Memory B cell (primary cell): ENCODE results near the gene FHDC1.

ENCODE experiments used
- ATAC-seq: fragments of 150-1000 bp; cut with Tn5 transposase; 2 replicates; pipeline ENCODE4 v1.10.0; 2021; ENCODE audit warnings: low read depth, mild to moderate bottlenecking, moderate library complexity
- DNase-seq, 2 donors: peaks; one replicate each; pipeline ENCODE4 v3.0.0; 2022; ENCODE audit warnings: low spot score in 2 of 2
- H3K27ac Mint-ChIP-seq: one replicate; pipeline ENCODE4 v1.8.0; 2022; ENCODE audit warnings: mild to moderate bottlenecking, moderate library complexity, mixed read lengths
- H3K27me3 Mint-ChIP-seq: one replicate; pipeline ENCODE4 v1.8.0; 2022; ENCODE audit warnings: mixed read lengths
- H3K36me3 Mint-ChIP-seq: one replicate; pipeline ENCODE4 v1.8.0; 2022; ENCODE audit warnings: mild to moderate bottlenecking, mixed read lengths
- H3K4me1 Mint-ChIP-seq: one replicate; pipeline ENCODE4 v1.8.0; 2022; ENCODE audit warnings: mixed read lengths
- H3K4me3 Mint-ChIP-seq: one replicate; pipeline ENCODE4 v1.8.0; 2022; ENCODE audit warnings: mild to moderate bottlenecking, moderate library complexity, mixed read lengths
- H3K9me3 Mint-ChIP-seq: one replicate; pipeline ENCODE4 v1.8.0; 2022; ENCODE audit warnings: mixed read lengths

Gene FHDC1

GRCh38 chr4:152991398-152991797 lies 55.3 kb downstream of the FHDC1 start:
- Mint-ChIP-seq H3K27ac (no peak overlapping the region), H3K9me3 (no peaks in the 10 kb centered on the region), H3K4me1 (peaks cover 8% of the 10 kb centered on the region), H3K36me3 (no peaks in the 10 kb centered on the region), H3K4me3 (no peak overlapping the region), H3K27me3 (peaks cover 6% of the 10 kb centered on the region)
- ATAC-seq (no peak), DNase-seq (no peak)

GRCh38 chr4:152992027-152992426 lies 55.9 kb downstream of the FHDC1 start:
- peaks cover 6% of the 10 kb centered on the region for H3K27me3 Mint-ChIP-seq
- H3K9me3 Mint-ChIP-seq, result no peaks in the 10 kb centered on the region
- H3K4me3 Mint-ChIP-seq, result no peak overlapping the region
- no peak overlapping the region for H3K27ac Mint-ChIP-seq
- peaks cover 8% of the 10 kb centered on the region for H3K4me1 Mint-ChIP-seq
- no peak for ATAC-seq
- no peak for DNase-seq
- no peaks in the 10 kb centered on the region for H3K36me3 Mint-ChIP-seq

- Mint-ChIP-seq H3K9me3 (no peaks in the 10 kb centered on the region), H3K4me3 (no peak overlapping the region), H3K36me3 (no peaks in the 10 kb centered on the region), H3K27ac (no peak overlapping the region), H3K4me1 (peaks cover 8% of the 10 kb centered on the region), H3K27me3 (peaks cover 6% of the 10 kb centered on the region)
- ATAC-seq (no peak), DNase-seq (no peak)
Measured at GRCh38 chr4:152992466-152992865, 56.3 kb downstream of the FHDC1 start.

GRCh38 chr4:152994038-152994437 lies 57.9 kb downstream of the FHDC1 start:
- Mint-ChIP-seq H3K27ac (no peak overlapping the region), H3K36me3 (no peaks in the 10 kb centered on the region), H3K9me3 (no peaks in the 10 kb centered on the region), H3K27me3 (peaks cover 12% of the 10 kb centered on the region), H3K4me1 (peaks cover 10% of the 10 kb centered on the region), H3K4me3 (no peak overlapping the region)
- DNase-seq (no peak), ATAC-seq (no peak)

DNA sequence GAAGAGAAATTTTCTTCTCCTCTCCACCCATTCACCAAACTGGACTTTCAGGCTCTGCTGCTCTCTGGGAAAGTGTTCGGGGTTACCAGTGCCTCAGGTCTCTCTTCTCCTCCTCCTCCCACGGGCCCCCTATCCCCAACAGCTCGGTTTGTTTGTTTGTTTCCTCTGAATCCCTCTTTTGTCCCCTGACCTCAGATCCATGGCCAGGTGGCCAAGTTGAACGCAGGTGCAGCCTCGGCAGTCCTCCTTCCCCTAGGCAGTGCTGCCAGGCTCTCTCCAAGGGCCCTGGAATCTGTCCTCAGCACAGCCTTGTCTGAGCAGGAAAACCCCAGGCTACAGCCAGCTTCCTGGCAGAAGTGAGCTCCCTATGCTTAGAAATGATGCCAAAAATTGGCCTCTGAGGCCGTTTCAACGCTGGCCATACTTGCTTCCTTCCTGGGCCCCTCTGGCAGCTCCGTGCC lies 60.0 kb downstream of the FHDC1 start:
- H3K27ac Mint-ChIP-seq, result no peak overlapping the region
- no peaks in the 10 kb centered on the region for H3K36me3 Mint-ChIP-seq
- peaks cover 10% of the 10 kb centered on the region for H3K4me1 Mint-ChIP-seq
- DNase-seq (no peak), ATAC-seq (no peak)
- H3K9me3 Mint-ChIP-seq, result no peaks in the 10 kb centered on the region
- peaks cover 14% of the 10 kb centered on the region for H3K27me3 Mint-ChIP-seq
- no peak overlapping the region for H3K4me3 Mint-ChIP-seq

DNA sequence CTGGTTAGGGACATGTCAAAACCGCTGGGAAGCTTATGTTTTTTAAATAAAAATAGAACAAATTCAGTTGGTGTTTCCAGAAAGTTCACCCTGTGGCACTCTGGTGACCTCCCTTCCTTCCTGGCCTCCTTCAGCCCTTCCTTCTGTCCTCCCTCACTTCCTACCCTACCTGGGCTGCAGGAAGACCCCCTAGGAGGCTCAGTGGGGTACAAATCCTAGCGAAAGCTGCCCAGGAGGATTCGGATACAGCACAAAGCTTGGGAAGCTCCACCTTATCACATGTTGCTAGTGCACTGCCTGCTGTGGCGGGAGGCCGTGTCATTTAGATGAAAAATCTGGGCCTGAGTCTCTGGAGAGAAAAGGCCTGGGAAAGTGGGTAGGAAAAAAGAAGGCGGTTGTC lies 60.5 kb downstream of the FHDC1 start:
- no peak for ATAC-seq
- no peak for DNase-seq
- Mint-ChIP-seq H3K9me3 (no peaks in the 10 kb centered on the region), H3K4me1 (peaks cover 10% of the 10 kb centered on the region), H3K4me3 (no peak overlapping the region), H3K36me3 (no peaks in the 10 kb centered on the region), H3K27ac (no peak overlapping the region), H3K27me3 (peaks cover 14% of the 10 kb centered on the region)

DNA sequence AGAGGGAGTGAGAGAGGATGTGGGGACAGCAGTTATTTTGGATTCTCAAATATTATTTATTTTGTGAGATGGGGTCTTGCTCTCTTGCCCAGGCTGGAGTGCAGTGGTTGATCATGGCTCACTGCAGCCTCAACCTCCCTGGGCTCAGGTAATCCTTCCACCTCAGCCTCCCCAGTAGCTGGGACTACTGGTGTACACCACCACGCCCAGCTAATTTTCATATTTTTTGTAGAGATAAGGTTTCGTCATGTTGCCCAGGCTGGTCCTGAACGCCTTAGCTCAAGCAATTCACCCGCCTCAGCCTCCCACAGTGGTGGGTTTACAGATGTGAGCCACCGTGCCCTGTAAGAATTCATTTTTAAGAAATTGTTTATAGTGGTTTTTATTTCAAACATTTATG lies 61.2 kb downstream of the FHDC1 start:
- Mint-ChIP-seq H3K9me3 (no peaks in the 10 kb centered on the region), H3K27ac (no peak overlapping the region), H3K36me3 (no peaks in the 10 kb centered on the region), H3K27me3 (peaks cover 16% of the 10 kb centered on the region), H3K4me3 (no peak overlapping the region), H3K4me1 (peaks cover 7% of the 10 kb centered on the region)
- DNase-seq (no peak), ATAC-seq (no peak)

DNA sequence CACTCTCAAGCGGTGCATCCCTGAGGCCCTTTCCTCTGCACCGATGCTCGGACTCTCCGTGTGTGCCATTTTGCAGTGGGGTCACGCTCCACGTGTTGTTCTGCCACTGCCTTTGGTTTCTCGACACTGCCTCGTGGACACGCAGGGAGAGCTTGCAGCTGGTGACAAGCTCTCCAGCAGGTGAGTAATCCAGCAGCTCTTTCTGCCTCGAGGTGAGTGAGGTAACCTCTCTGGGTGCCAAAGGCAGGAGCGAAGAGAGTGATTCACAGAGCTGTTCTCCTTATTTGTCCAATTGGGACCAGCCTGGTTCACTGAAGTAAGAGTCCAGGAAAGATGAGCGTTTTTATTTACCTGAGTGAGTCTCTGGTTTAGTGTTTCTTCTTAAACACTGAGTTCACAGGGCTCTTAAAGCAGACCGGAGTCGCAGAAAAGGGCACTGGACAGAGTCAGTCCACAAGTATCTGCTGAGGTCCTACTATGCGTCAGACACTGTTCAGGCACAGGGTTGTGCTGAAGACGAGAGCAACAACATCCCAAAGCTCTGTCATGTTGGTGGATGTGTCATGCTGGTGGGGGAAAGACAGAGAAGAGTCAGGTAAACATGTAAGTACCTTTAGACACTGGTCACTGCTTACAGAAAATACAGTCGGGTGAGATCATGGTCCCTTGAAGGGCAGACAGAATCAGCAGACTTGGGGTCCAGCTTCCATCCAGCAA lies 61.8 kb downstream of the FHDC1 start:
- peaks cover 16% of the 10 kb centered on the region for H3K27me3 Mint-ChIP-seq
- ATAC-seq, result no peak

GRCh38 chr4:152998861-152999260 lies 62.7 kb downstream of the FHDC1 start:
- Mint-ChIP-seq H3K27ac (no peak overlapping the region), H3K9me3 (no peaks in the 10 kb centered on the region), H3K4me1 (peaks cover 6% of the 10 kb centered on the region), H3K27me3 (peaks cover 16% of the 10 kb centered on the region), H3K36me3 (no peaks in the 10 kb centered on the region), H3K4me3 (no peak overlapping the region)
- DNase-seq (no peak), ATAC-seq (no peak)

More for the DNA sequence above, 61.8 kb downstream of the FHDC1 start:
- H3K36me3 Mint-ChIP-seq, result no peaks in the 10 kb centered on the region
- H3K27ac Mint-ChIP-seq, result no peak overlapping the region
- H3K4me3 Mint-ChIP-seq, result no peak overlapping the region
- H3K4me1 Mint-ChIP-seq, result peaks cover 5% of the 10 kb centered on the region
- DNase-seq, result no peak
- H3K9me3 Mint-ChIP-seq, result no peaks in the 10 kb centered on the region

DNA sequence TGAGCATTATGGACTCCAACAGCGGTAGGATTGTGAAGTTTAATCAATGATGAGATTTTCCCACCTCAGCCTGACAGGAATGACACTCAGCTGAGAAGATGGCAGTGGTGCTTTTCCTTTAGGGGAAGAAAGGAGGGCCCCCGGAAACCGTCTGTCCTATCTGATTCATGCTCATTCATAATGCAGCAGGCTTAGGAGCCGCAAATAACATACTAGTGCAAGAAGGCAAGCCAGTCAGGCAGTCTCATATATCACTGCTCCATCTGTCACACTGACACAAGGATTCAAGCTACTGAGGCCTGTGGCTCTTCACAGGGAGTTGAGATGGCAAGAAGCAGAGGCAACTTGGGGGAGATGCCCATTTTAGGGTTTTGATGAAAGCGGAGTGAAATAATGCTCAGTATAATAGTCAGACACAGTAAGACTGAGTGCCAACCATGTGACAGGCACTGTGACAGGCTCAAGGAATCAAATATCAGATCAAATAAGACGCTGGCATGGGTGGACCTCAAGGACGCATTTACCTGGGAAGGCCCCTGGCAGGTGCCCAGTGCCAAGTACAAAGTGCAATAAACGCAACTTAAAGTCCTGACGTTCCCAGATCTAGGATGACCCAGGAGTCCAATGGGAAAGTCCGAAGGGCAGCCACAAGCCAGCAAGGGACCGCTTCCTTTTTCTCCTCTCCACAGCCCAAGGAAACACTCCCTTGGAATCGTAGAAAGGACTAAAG lies 63.4 kb downstream of the FHDC1 start:
- Mint-ChIP-seq H3K9me3 (no peaks in the 10 kb centered on the region), H3K27me3 (peaks cover 16% of the 10 kb centered on the region), H3K4me3 (no peak overlapping the region), H3K27ac (no peak overlapping the region), H3K4me1 (peaks cover 12% of the 10 kb centered on the region), H3K36me3 (no peaks in the 10 kb centered on the region)
- no peak for DNase-seq
- ATAC-seq, result no peak

GRCh38 chr4:153000076-153000420 lies 63.9 kb downstream of the FHDC1 start:
- Mint-ChIP-seq H3K36me3 (no peaks in the 10 kb centered on the region), H3K4me1 (peaks cover 16% of the 10 kb centered on the region), H3K4me3 (no peak overlapping the region), H3K27me3 (peaks cover 11% of the 10 kb centered on the region), H3K9me3 (no peaks in the 10 kb centered on the region), H3K27ac (no peak overlapping the region)
- DNase-seq, result no peak
- ATAC-seq, result no peak

- Mint-ChIP-seq H3K4me1 (peaks cover 19% of the 10 kb centered on the region), H3K4me3 (no peak overlapping the region), H3K36me3 (no peaks in the 10 kb centered on the region), H3K27me3 (peaks cover 10% of the 10 kb centered on the region), H3K27ac (no peak overlapping the region), H3K9me3 (no peaks in the 10 kb centered on the region)
- DNase-seq, result no peak
- no peak for ATAC-seq
Measured at GRCh38 chr4:153001626-153002025, 65.5 kb downstream of the FHDC1 start.

DNA sequence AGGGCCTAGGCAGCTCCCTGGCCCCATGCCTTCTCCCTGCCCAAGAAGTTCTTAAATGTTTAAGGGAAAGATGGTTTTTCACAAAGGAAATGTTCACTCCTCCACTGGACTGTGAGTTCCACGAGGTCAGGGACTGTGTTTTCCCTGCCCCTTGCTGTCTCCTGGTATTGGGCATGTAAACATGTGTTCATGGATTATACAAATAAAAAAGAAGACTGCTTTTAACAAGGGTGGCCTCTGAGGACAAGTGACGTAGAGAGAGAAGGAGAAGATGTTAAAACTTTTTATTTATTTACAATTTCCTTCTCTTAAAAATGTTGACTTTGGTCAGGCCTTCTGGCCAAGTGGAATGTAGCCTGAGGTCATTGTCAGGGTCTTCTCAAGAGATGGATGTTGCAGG lies 66.0 kb downstream of the FHDC1 start:
- Mint-ChIP-seq H3K36me3 (no peaks in the 10 kb centered on the region), H3K4me1 (peaks cover 21% of the 10 kb centered on the region), H3K27me3 (peaks cover 10% of the 10 kb centered on the region), H3K9me3 (no peaks in the 10 kb centered on the region), H3K27ac (no peak overlapping the region), H3K4me3 (no peak overlapping the region)
- DNase-seq (no peak), ATAC-seq (no peak)

DNA sequence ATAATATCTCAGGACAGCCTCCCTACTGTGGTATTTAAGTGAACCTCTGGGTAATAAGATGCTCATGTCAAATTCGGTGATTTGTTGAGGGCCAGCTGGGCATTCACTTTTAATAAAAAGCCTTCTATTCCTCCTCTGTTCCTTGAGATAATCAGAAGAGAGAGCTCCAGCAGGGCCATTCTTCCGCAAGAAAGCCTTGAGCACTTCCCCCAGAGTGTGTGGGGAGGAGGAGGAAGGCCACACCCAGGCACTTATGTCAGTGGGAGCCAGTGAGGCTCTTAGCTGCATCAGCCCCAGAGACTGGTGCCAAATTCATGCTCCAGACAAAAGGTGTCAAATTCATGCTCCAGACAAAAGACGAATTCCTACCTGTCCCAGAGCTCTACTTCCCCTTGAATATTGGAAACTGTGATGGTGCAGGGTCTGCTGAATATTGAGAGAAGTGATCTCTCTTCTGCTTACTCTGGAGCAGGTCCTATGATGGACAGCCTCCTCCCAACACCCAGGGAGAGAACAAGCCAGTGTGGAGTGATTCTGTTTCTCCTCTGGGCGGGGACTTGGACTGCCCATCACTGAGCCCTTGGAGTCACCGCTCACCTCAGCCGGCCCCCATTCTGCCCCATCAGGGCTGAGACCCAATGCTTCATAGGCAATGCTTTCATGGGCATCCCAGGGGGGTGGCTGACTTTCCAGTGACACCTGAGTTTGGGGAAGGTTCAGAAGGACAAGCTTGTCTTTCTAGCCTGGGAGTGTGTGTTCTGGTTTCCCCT lies 68.1 kb downstream of the FHDC1 start:
- peaks cover under 1% of the 10 kb centered on the region for H3K9me3 Mint-ChIP-seq
- ATAC-seq, result no peak
- peak overlapping the region; percentile 56 for H3K27ac Mint-ChIP-seq
- DNase-seq, result no peak
- no peaks in the 10 kb centered on the region for H3K36me3 Mint-ChIP-seq
- no peak overlapping the region for H3K4me3 Mint-ChIP-seq
- peaks cover 29% of the 10 kb centered on the region for H3K4me1 Mint-ChIP-seq
- H3K27me3 Mint-ChIP-seq, result peaks cover 4% of the 10 kb centered on the region
